Activated CD4-positive, alpha-beta T cell treated with anti-CD3 and anti-CD28 coated beads, Interleukin-2, Interleukin-4, amounts not matched to agents 100 ng/mL and 50 ng/mL, durations not matched to agents 16 hours and 8 hours (primary cell): ENCODE measurements around the gene PRAMEF27.
"Not testable (repeated sequence)": the region's sequence is repeated elsewhere in the genome, so short reads cannot be mapped to it uniquely, and the experiment has no call there.

ENCODE experiments used
- DNase-seq: peaks from one replicate; pipeline ENCODE4 v3.0.0-alpha.2; 2020; ENCODE audit warnings: low spot score

PRAMEF27 gene

GRCh38 chr1:13056475-13056874 lies at the start of gene PRAMEF27:
Gene PRAMEF27, minus strand, starts transcription at chr1:13056575. Its CDS starts 2,916 bp downstream, at chr1:13053659.
- DNase-seq, result not testable (repeated sequence)

GRCh38 chr1:13070474-13070873 lies 14.1 kb upstream of the PRAMEF27 start, which contains the start of gene PRAMEF25:
Gene PRAMEF25, plus strand, starts transcription at chr1:13070774. Its CDS starts 2,920 bp downstream, at chr1:13073694.
- DNase-seq, result not testable (repeated sequence)

- DNase-seq, result not testable (repeated sequence)
Measured at GRCh38 chr1:13019846-13020245, 36.5 kb downstream of the PRAMEF27 start.

- not testable (repeated sequence) for DNase-seq
Measured at GRCh38 chr1:13011932-13012331, 44.4 kb downstream of the PRAMEF27 start.

GRCh38 chr1:13009348-13009747 lies 47.0 kb downstream of the PRAMEF27 start:
- not testable (repeated sequence) for DNase-seq

- not testable (repeated sequence) for DNase-seq
Measured at GRCh38 chr1:13005732-13006131, 50.6 kb downstream of the PRAMEF27 start.
